ENCODE results near the gene TGFBR2. TPM values are rescaled to one million over a fixed set of nuclear protein-coding genes. Genes with fewer than 3 reads are reported as not detected.

Gene TGFBR2
- total RNA-seq, 1 donor from 2014 or later: 144 TPM

DNA sequence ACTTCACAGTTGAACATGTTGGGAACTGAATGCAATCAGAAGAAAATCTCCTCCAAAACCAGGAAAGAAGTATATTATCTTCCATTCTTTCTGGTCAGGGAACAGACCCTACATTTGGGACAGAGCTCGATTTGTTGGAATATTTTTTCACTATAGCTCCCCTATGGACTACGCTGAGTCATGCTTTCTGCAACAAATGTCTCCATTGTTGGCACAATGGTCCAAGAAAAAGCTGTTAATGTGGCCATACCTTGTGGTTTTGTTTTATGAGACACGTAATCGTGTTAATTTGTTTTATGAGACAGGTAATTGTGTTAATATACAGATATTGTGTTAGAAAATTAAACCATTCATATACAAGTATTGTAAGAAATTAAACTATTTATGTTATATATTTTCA, 101.4 kb downstream of the TGFBR2 start:
- no peak for TF ChIP-seq CTCF (IDR thresholded peaks at IDR 0.05; ENCODE audit: borderline replicate concordance)
- no peak for DNase-seq
- Histone ChIP-seq H3K4me3 (no peak overlapping the region), H3K9me3 (replicated peaks) (peaks cover 9% of the 10 kb centered on the region), H3K27ac (replicated peaks) (no peak overlapping the region), H3K4me1 (peaks cover 10% of the 10 kb centered on the region), H3K36me3 (peaks cover 6% of the 10 kb centered on the region), H3K27me3 (ENCODE audit: low read depth) (no peaks in the 10 kb centered on the region)
- intact Hi-C loops (cut with micrococcal nuclease): no loop called here

GRCh38 chr3:30708472-30708871, 102.1 kb downstream of the TGFBR2 start:
- Histone ChIP-seq H3K27ac (replicated peaks) (no peak overlapping the region), H3K4me3 (no peak overlapping the region), H3K27me3 (ENCODE audit: low read depth) (no peaks in the 10 kb centered on the region), H3K4me1 (peaks cover 15% of the 10 kb centered on the region), H3K9me3 (replicated peaks) (peaks cover 2% of the 10 kb centered on the region), H3K36me3 (peaks cover under 1% of the 10 kb centered on the region)
- TF ChIP-seq CTCF (IDR thresholded peaks at IDR 0.05; ENCODE audit: borderline replicate concordance): no peak
- intact Hi-C loops (cut with micrococcal nuclease): no loop called here
- no peak for DNase-seq

- intact Hi-C loops (cut with micrococcal nuclease): no loop called here
- H3K27me3 ChIP-seq (ENCODE audit: low read depth): no peaks in the 10 kb centered on the region
- H3K27ac ChIP-seq (replicated peaks): no peak overlapping the region
- H3K36me3 ChIP-seq: no peaks in the 10 kb centered on the region
- H3K9me3 ChIP-seq (replicated peaks): no peaks in the 10 kb centered on the region
- no peak overlapping the region for H3K4me3 ChIP-seq
- no peak for TF ChIP-seq CTCF (IDR thresholded peaks at IDR 0.05; ENCODE audit: borderline replicate concordance)
- no peak for DNase-seq
- peaks cover 15% of the 10 kb centered on the region for H3K4me1 ChIP-seq
Observed at GRCh38 chr3:30710017-30710416, 103.6 kb downstream of the TGFBR2 start.

DNA sequence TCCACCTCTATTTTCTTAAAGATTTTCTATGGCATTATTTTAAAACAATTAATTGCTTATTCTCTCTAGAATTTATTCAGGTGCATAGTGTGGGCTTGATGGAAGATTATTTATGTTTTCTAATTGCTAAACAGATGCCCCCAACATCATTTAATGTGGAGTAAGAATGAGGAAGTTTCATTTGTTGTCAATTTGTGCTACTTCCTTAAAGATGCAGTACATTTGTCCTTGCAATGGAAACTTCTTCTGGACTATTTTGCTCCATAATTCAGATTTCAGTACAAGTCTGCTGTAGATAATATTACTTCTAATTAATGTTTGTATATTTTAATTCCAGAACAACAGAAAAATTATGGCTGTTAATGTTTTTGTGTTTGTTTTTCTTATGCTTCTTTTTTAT, 104.8 kb downstream of the TGFBR2 start:
- intact Hi-C loops (cut with micrococcal nuclease): no loop called here
- peaks cover 15% of the 10 kb centered on the region for H3K4me1 ChIP-seq
- H3K9me3 ChIP-seq (replicated peaks): no peaks in the 10 kb centered on the region
- no peak overlapping the region for H3K4me3 ChIP-seq
- no peaks in the 10 kb centered on the region for H3K36me3 ChIP-seq
- TF ChIP-seq CTCF (IDR thresholded peaks at IDR 0.05; ENCODE audit: borderline replicate concordance): no peak
- no peak overlapping the region for H3K27ac ChIP-seq (replicated peaks)
- DNase-seq: no peak
- H3K27me3 ChIP-seq (ENCODE audit: low read depth): no peaks in the 10 kb centered on the region

DNA sequence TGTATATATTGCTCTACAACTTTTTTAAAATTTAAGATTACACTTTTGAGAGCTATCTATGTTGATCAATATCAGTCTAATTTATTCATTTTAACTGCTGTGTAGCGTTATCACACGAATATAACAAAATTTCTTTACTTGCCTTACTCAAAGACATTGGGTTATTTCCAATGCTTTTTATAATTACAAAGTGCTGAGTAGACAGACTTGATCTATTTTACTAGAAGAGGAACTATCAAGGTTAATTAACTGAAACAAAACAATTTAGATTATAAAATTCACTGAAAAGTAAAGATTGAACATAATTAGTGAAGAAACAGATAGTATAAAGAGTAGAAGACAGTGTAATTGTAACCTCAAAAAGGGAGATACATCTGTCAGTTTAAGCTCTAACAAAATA, 105.5 kb downstream of the TGFBR2 start:
- no peak overlapping the region for H3K27ac ChIP-seq (replicated peaks)
- H3K27me3 ChIP-seq (ENCODE audit: low read depth): no peaks in the 10 kb centered on the region
- no peaks in the 10 kb centered on the region for H3K36me3 ChIP-seq
- TF ChIP-seq CTCF (IDR thresholded peaks at IDR 0.05; ENCODE audit: borderline replicate concordance): no peak
- intact Hi-C loops (cut with micrococcal nuclease): no loop called here
- no peaks in the 10 kb centered on the region for H3K9me3 ChIP-seq (replicated peaks)
- H3K4me1 ChIP-seq: peaks cover 15% of the 10 kb centered on the region
- no peak for DNase-seq
- H3K4me3 ChIP-seq: no peak overlapping the region

DNA sequence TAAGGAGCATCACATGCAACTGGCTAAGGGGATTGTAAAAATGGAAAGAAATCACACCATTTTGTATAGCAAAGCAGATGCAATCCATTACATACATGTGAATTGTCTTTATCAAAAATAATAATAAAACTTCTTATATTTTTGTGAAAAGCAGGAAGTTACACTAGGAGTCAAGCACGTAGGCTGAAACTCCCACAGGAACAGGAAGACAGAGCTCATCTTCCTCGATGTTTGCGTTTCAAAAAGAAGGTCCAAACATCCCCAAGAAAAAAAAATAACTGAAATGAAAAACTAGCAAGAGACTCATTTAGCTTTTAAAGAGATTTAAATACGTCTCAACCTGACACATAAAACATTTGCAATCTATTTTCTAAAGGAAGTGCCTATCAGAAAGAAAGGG, 106.6 kb downstream of the TGFBR2 start:
- Histone ChIP-seq H3K4me1 (peaks cover 15% of the 10 kb centered on the region), H3K36me3 (no peaks in the 10 kb centered on the region), H3K27ac (replicated peaks) (peak overlapping the region; percentile 37), H3K4me3 (no peak overlapping the region), H3K27me3 (ENCODE audit: low read depth) (no peaks in the 10 kb centered on the region), H3K9me3 (replicated peaks) (no peaks in the 10 kb centered on the region)
- DNase-seq: no peak
- intact Hi-C loops (cut with micrococcal nuclease): no loop called here
- no peak for TF ChIP-seq CTCF (IDR thresholded peaks at IDR 0.05; ENCODE audit: borderline replicate concordance)

All from left ventricle myocardium inferior (tissue), 1 donor.